ENCODE results near the gene CYP26B1.

DNA sequence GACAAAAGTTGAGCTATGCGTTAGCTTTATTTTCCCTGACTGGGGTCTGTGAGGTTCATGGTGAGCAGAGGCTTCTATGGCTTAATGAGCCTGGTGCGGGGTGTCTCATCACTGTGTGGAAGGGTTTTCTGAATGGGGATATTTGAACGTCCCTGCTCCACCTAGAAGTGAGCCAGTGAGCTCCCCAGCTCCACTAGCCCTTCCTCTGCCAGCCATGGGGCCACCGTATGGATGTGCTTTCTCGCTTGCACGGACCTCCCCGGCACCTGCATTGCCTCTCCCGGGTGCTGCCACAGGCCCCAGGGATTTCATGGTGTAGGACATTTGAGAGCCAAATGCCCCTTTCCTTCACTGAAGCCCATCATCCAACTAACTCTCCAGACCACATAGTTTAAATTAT lies 37.8 kb downstream of the CYP26B1 start:
- TF ChIP-seq POLR2A (IDR thresholded peaks at IDR 0.05; ENCODE audit: low read depth, low read length) (no peak), POLR2AphosphoS5 (IDR thresholded peaks at IDR 0.05; ENCODE audit: low read depth, low read length) (no peak), TAF1 (IDR thresholded peaks at IDR 0.05; ENCODE audit: borderline replicate concordance, low read depth, low read length) (no peak)

All from GM12892 (cell line).